Transverse colon (tissue), 4 donors: Measurements from ENCODE around the gene GNAS. TPM values are rescaled to one million over a fixed set of nuclear protein-coding genes. Genes with fewer than 3 reads are reported as not detected.
"Not testable (repeated sequence)": the region's sequence is repeated elsewhere in the genome, so short reads cannot be mapped to it uniquely, and the experiment has no call there.

Source experiments
- DNase-seq: peaks from one replicate; pipeline ENCODE4 v3.0.0-alpha.2; 2019
- H3K27ac ChIP-seq, 4 donors: fragments of 200-600 bp; sonication (generic); 2 replicates each; pipeline ENCODE4 v1.5.1; 2016 to 2018; ENCODE audit warnings: inconsistent platforms in 4 of 4
- H3K27me3 ChIP-seq: fragments of 200-600 bp; sonication (generic); 2 replicates; pipeline ENCODE4 v1.5.1; 2017; ENCODE audit warnings: inconsistent platforms
- H3K36me3 ChIP-seq, 4 donors: fragments of 200-600 bp; sonication (generic); 2 replicates each; pipeline ENCODE4 v1.5.1; 2017 to 2019; ENCODE audit warnings: inconsistent platforms in 4 of 4
- H3K4me1 ChIP-seq, 4 donors: fragments of 200-600 bp; sonication (generic); 2 replicates each; pipeline ENCODE4 v1.5.1; 2017 to 2020; ENCODE audit warnings: inconsistent platforms in 4 of 4
- H3K4me3 ChIP-seq, 4 donors: fragments of 200-600 bp; sonication (generic); 1 replicate in 1 of 4; 2 replicates in 3 of 4; pipeline versions ENCODE4 v1.5.1 to v1.6.1; 2017 to 2019; ENCODE audit warnings: inconsistent platforms in 4 of 4
- H3K9me3 ChIP-seq, 2 donors: fragments of 200-600 bp; sonication (generic); 2 replicates each; pipeline ENCODE4 v1.5.1; 2017 to 2019; ENCODE audit warnings: inconsistent platforms in 2 of 2
- CTCF ChIP-seq, 5 experiments: fragments of 200-600 bp in 3 of 5; fragments of 450-650 bp in 2 of 5; sonication (generic) in 3 of 5; IDR thresholded peaks; 1 replicate in 2 of 5; 2 replicates in 3 of 5; pipeline ENCODE4 v1.5.1; 2016 to 2017; ENCODE audit warnings: antibody characterized with exemption in 5 of 5, inconsistent platforms in 3 of 5, mild to moderate bottlenecking in 2 of 5, moderate library complexity in 1 of 5
- EP300 ChIP-seq: sonication (generic); formaldehyde crosslinking; IDR thresholded peaks from one replicate; pipeline ENCODE4 v1.6.1; 2017; ENCODE audit warnings: antibody characterized with exemption, low read depth
- POLR2A ChIP-seq: fragments of 450-650 bp; IDR thresholded peaks from one replicate; pipeline ENCODE4 v1.6.1; 2016; ENCODE audit warnings: antibody characterized with exemption, mild to moderate bottlenecking, moderate library complexity
- POLR2AphosphoS5 ChIP-seq, 3 donors: sonication (generic); formaldehyde crosslinking; IDR thresholded peaks; one replicate each; pipeline ENCODE4 v1.6.1; 2016; ENCODE audit warnings: antibody characterized with exemption in 3 of 3
- WGBS, 2 donors: methylation state at CpG; one replicate each; pipeline ENCODE4 v1.1.5; 2018; ENCODE audit warnings: low coverage in 1 of 2; 5-methylcytosine and 5-hydroxymethylcytosine counted together
- in situ Hi-C, 4 donors: fragments of 200-750 bp; cut with MboI; loops; one replicate each; pipeline versions ENCODE4 v1.15.0 to v1.15.1; 2017; ENCODE audit warnings: low sequenced_read_pairs in 3 of 4, low pct_ligation_motif_present in 1 of 4, low pct_unique_long_range_greater_than_20kb in 1 of 4
- intact Hi-C: fragments of 100-400 bp; cut with DNase I; formaldehyde crosslinking; loops from one replicate; pipeline ENCODE4 v1.15.1; 2023; ENCODE audit warnings: low total_unique reads
- total RNA-seq, 4 donors: library from RNA; depleted of rRNA; stranded (reverse); fragments of >200 nt; gene quantifications; one replicate each; pipeline ENCODE4 v1.1.0, GENCODE V29; 2016

GNAS gene
- total RNA-seq, 4 donors from 2014 or later = 501 to 716 (median 535) TPM

- WGBS, 2 donors = 79 to 80% methylated on average over 2 to 8 of the region's 8 CpGs
- in situ Hi-C loops = loop anchor here in 2 of 4 donors (25.0 kb wide), 2 partner anchors 338 to 588 kb away; partner anchors contain the start of gene ANKRD60 (in 1 of the 2)
- no peak for DNase-seq
- Histone ChIP-seq H3K4me1 (no peaks in the 10 kb centered on the region), H3K27ac (no peak overlapping the region), H3K4me3 (no peak overlapping the region), H3K36me3 (no peaks in the 10 kb centered on the region), H3K9me3 (no peaks in the 10 kb centered on the region), H3K27me3 (no peaks in the 10 kb centered on the region)
- intact Hi-C loops = no loop called here
- TF ChIP-seq CTCF (IDR thresholded peaks at IDR 0.05) = no peak
- no peak for TF ChIP-seq POLR2AphosphoS5 (IDR thresholded peaks at IDR 0.05)
- no peak for TF ChIP-seq POLR2A
Observed at GRCh38 chr20:58824843-58825242, 27.7 kb upstream of the GNAS start.

- Histone ChIP-seq H3K4me3 (no peak overlapping the region), H3K27me3 (no peaks in the 10 kb centered on the region), H3K27ac (no peak overlapping the region), H3K4me1 (no peaks in the 10 kb centered on the region), H3K36me3 (no peaks in the 10 kb centered on the region), H3K9me3 (no peaks in the 10 kb centered on the region)
- intact Hi-C loops = no loop called here
- in situ Hi-C loops = loop anchor here in 2 of 4 donors (25.0 kb wide), 2 partner anchors 338 to 588 kb away; partner anchors contain the start of gene ANKRD60 (in 1 of the 2)
- WGBS, 2 donors = 80 to 95% methylated on average over 4 to 6 of the region's 6 CpGs
- TF ChIP-seq EP300 = no peak
- TF ChIP-seq POLR2AphosphoS5 (IDR thresholded peaks at IDR 0.05) = no peak
- TF ChIP-seq CTCF (IDR thresholded peaks at IDR 0.05) = no peak
- TF ChIP-seq POLR2A = no peak
- no peak for DNase-seq
Observed at GRCh38 chr20:58825450-58825849, 27.1 kb upstream of the GNAS start.

DNA sequence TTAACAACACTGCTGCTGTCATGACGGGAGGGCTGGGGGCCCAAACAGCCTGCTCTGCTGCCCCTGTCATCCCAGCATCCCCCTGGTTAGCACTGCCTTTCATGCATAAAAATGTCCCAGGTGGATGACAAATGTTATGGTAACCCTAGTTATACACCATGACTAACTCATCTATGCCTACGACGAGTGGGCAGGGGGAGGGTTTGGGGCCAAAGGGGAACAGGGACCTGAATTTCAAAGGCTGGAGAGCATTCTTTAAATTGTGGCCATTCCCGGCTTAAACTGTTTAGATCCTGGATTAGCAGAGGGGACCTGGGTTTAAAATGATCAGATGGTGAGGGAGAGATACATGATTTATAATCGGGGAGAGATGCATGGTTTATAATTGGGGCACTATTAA lies 26.2 kb upstream of the GNAS start:
- in situ Hi-C loops (loop anchor here in 2 of 4 donors (25.0 kb wide), 2 partner anchors 339 to 589 kb away; partner anchors contain the start of gene ANKRD60 (in 1 of the 2)), intact Hi-C loops (no loop called here)
- H3K4me1 ChIP-seq = no peaks in the 10 kb centered on the region
- DNase-seq = no peak
- 85% methylated on average over 4 to 5 of the region's 5 CpGs for WGBS, 2 donors
- H3K27ac ChIP-seq = no peak overlapping the region
- H3K4me3 ChIP-seq = no peak overlapping the region
- TF ChIP-seq CTCF (IDR thresholded peaks at IDR 0.05) (no peak), POLR2AphosphoS5 (IDR thresholded peaks at IDR 0.05) (no peak), POLR2A (no peak), EP300 (no peak)
- H3K27me3 ChIP-seq = no peaks in the 10 kb centered on the region
- H3K9me3 ChIP-seq = no peaks in the 10 kb centered on the region
- no peaks in the 10 kb centered on the region for H3K36me3 ChIP-seq

- intact Hi-C loops = no loop called here
- TF ChIP-seq EP300 (no peak), CTCF (IDR thresholded peaks at IDR 0.05) (no peak), POLR2AphosphoS5 (IDR thresholded peaks at IDR 0.05) (no peak), POLR2A (no peak)
- no peaks in the 10 kb centered on the region for H3K36me3 ChIP-seq
- H3K4me3 ChIP-seq = no peak overlapping the region
- no peaks in the 10 kb centered on the region for H3K9me3 ChIP-seq
- H3K27me3 ChIP-seq = no peaks in the 10 kb centered on the region
- no peaks in the 10 kb centered on the region for H3K4me1 ChIP-seq
- in situ Hi-C loops = loop anchor here in 2 of 4 donors (25.0 kb wide), 2 partner anchors 341 to 591 kb away; partner anchors contain the start of gene ANKRD60 (in 1 of the 2)
- WGBS, 2 donors = 89 to 92% methylated on average over 1 to 2 of the region's 2 CpGs
- DNase-seq = no peak
- H3K27ac ChIP-seq = no peak overlapping the region
Observed at GRCh38 chr20:58828136-58828535, 24.4 kb upstream of the GNAS start.

GRCh38 chr20:58828804-58829203 lies 23.7 kb upstream of the GNAS start:
- H3K27ac ChIP-seq = peak overlapping the region in 1 of 4 donors; percentile 34
- H3K9me3 ChIP-seq, H3K4me1 ChIP-seq, DNase-seq, H3K36me3 ChIP-seq, H3K27me3 ChIP-seq, H3K4me3 ChIP-seq, intact Hi-C loops: not testable (repeated sequence)
- WGBS, 2 donors = 100% methylated on average over 3 of the region's 5 CpGs; no CpG with 5 or more reads in 1 of the 2 donors
- in situ Hi-C loops = loop anchor here in 2 of 4 donors (25.0 kb wide), 2 partner anchors 342 to 592 kb away; partner anchors contain the start of gene ANKRD60 (in 1 of the 2)
